HEK293 (cell line): ENCODE data around the gene HSD17B1.
"Not testable (repeated sequence)": the region's sequence is repeated elsewhere in the genome, so short reads cannot be mapped to it uniquely, and the experiment has no call there.

Source experiments
- CTCF ChIA-PET: fragments of 350-600 bp; formaldehyde crosslinking; extraction: SDS; loops from one replicate; lab custom pipeline; 2021; ENCODE audit warnings: antibody characterized with exemption; lab: Yijun Ruan, JAX
- POLR2A ChIA-PET: fragments of 300-600 bp; formaldehyde crosslinking; extraction: SDS; loops from one replicate; lab custom pipeline; 2020; ENCODE audit warnings: antibody characterized with exemption, inconsistent platforms; lab: Yijun Ruan, JAX
- H3K27ac ChIP-seq: fragments of 200-500 bp; sonication (Bioruptor generic); 2 replicates; pipeline ENCODE4 v1.5.1; 2014; ENCODE audit warnings: low read depth, low read length, control low read depth, inconsistent platforms; ENCODE audit errors: extremely low read depth
- H3K36me3 ChIP-seq, 2 experiments: fragments of 200-500 bp in 1 of 2; sonication (Bioruptor generic) in 1 of 2; 1 replicate in 1 of 2; 2 replicates in 1 of 2; pipeline ENCODE4 v1.5.1; 2014 to 2017; ENCODE audit warnings: inconsistent platforms in 2 of 2, low read length in 2 of 2; ENCODE audit not compliant: control insufficient read depth in 2 of 2, insufficient read depth in 1 of 2
- H3K4me1 ChIP-seq: fragments of 200-500 bp; sonication (Bioruptor generic); 2 replicates; pipeline ENCODE4 v1.5.1; 2014; ENCODE audit warnings: mild to moderate bottlenecking, low read length, inconsistent platforms; ENCODE audit not compliant: control insufficient read depth, insufficient read depth
- H3K4me3 ChIP-seq: 2 replicates; pipeline ENCODE4 v1.5.1; 2011; ENCODE audit warnings: low read depth, mild to moderate bottlenecking, control low read depth, low read length, moderate library complexity
- H3K9me3 ChIP-seq: fragments of 200-500 bp; sonication (Bioruptor generic); 2 replicates; pipeline ENCODE4 v1.5.1; 2014; ENCODE audit warnings: low read depth, low read length, inconsistent platforms; ENCODE audit not compliant: control insufficient read depth, insufficient read depth
- ELK4 ChIP-seq: IDR thresholded peaks from 2 replicates; pipeline ENCODE4 v1.6.1; 2011; ENCODE audit warnings: mild to moderate bottlenecking, low read depth, low read length, borderline replicate concordance
- GLI4 ChIP-seq: fragments of 450-650 bp; formaldehyde crosslinking; IDR thresholded peaks from 2 replicates; pipeline ENCODE4 v1.5.1; 2016; ENCODE audit warnings: missing biosample characterization, missing genetic modification characterization
- GLIS2 ChIP-seq: fragments of 450-650 bp; formaldehyde crosslinking; IDR thresholded peaks from 2 replicates; pipeline ENCODE4 v1.5.1; 2016; ENCODE audit warnings: missing biosample characterization, missing genetic modification characterization
- HIC1 ChIP-seq: fragments of 450-650 bp; formaldehyde crosslinking; IDR thresholded peaks from 2 replicates; pipeline ENCODE4 v1.5.1; 2016; ENCODE audit warnings: missing biosample characterization, missing genetic modification characterization
- IKZF3 ChIP-seq: fragments of 450-650 bp; IDR thresholded peaks from 2 replicates; pipeline ENCODE4 v1.5.0; 2018; ENCODE audit warnings: missing biosample characterization, mild to moderate bottlenecking, missing genetic modification characterization, moderate library complexity
- KLF10 ChIP-seq: fragments of 450-650 bp; IDR thresholded peaks from 2 replicates; pipeline ENCODE4 v1.5.1; 2018; ENCODE audit warnings: missing biosample characterization, mild to moderate bottlenecking, missing genetic modification characterization
- PRDM1 ChIP-seq: fragments of 450-650 bp; formaldehyde crosslinking; IDR thresholded peaks from 2 replicates; pipeline ENCODE4; 2016; ENCODE audit warnings: missing biosample characterization, missing genetic modification characterization
- ZFHX2 ChIP-seq: fragments of 450-650 bp; formaldehyde crosslinking; conservative IDR thresholded peaks from 2 replicates; pipeline ENCODE4 v1.5.1; 2016; ENCODE audit warnings: missing biosample characterization, missing genetic modification characterization
- ZFP69B ChIP-seq: fragments of 450-650 bp; formaldehyde crosslinking; IDR thresholded peaks from 2 replicates; pipeline ENCODE4 v1.5.1; 2016; ENCODE audit warnings: missing biosample characterization, missing genetic modification characterization
- ZNF148 ChIP-seq: fragments of 450-650 bp; formaldehyde crosslinking; IDR thresholded peaks from 2 replicates; pipeline ENCODE4 v1.5.0; 2017; ENCODE audit warnings: missing biosample characterization, missing genetic modification characterization, borderline replicate concordance
- ZNF274 ChIP-seq, 2 experiments: fragments of 200-500 bp in 1 of 2; fragments of 450-650 bp in 1 of 2; sonication (Bioruptor generic) in 1 of 2; formaldehyde crosslinking in 1 of 2; IDR thresholded peaks; 2 replicates each; pipeline versions ENCODE4 v1.5.1 to v1.6.1; 2014 to 2016; ENCODE audit warnings: borderline replicate concordance in 1 of 2, inconsistent platforms in 1 of 2, low read length in 1 of 2, missing biosample characterization in 1 of 2, missing genetic modification characterization in 1 of 2
- ZNF292 ChIP-seq: fragments of 450-650 bp; formaldehyde crosslinking; IDR thresholded peaks from 2 replicates; pipeline ENCODE4 v1.5.1; 2016; ENCODE audit warnings: low read depth, missing biosample characterization, missing genetic modification characterization, borderline replicate concordance
- ZNF324 ChIP-seq: fragments of 450-650 bp; formaldehyde crosslinking; IDR thresholded peaks from 2 replicates; pipeline ENCODE4 v1.5.1; 2016; ENCODE audit warnings: missing biosample characterization, missing genetic modification characterization
- ZNF341 ChIP-seq: fragments of 450-650 bp; formaldehyde crosslinking; IDR thresholded peaks from 2 replicates; pipeline ENCODE4; 2016; ENCODE audit warnings: low read depth, missing biosample characterization, missing genetic modification characterization
- ZNF521 ChIP-seq: fragments of 450-650 bp; formaldehyde crosslinking; IDR thresholded peaks from 2 replicates; pipeline ENCODE4 v1.5.1; 2017; ENCODE audit warnings: missing biosample characterization, mild to moderate bottlenecking, missing genetic modification characterization
- ZNF548 ChIP-seq: fragments of 450-650 bp; formaldehyde crosslinking; IDR thresholded peaks from 2 replicates; pipeline ENCODE4 v1.5.1; 2016; ENCODE audit warnings: missing biosample characterization, missing genetic modification characterization
- ZNF561 ChIP-seq: fragments of 450-650 bp; IDR thresholded peaks from 2 replicates; pipeline ENCODE4 v1.5.1; 2018; ENCODE audit warnings: missing biosample characterization, missing genetic modification characterization, borderline replicate concordance
- ZSCAN16 ChIP-seq: fragments of 450-650 bp; formaldehyde crosslinking; IDR thresholded peaks from 2 replicates; pipeline ENCODE4 v1.5.1; 2016; ENCODE audit warnings: missing biosample characterization, missing genetic modification characterization

HSD17B1 gene

GRCh38 chr17:42552736-42553135, at the start of gene HSD17B1:
Gene HSD17B1 (plus strand): TSS chr17:42552923. CDS start chr17:42552934, 11 bp downstream.
- CTCF ChIA-PET: interaction anchor here (1.1 kb wide), 1 partner anchor 434 kb away, joined by 3 read pairs; no protein-coding TSS in a partner anchor
- H3K27ac ChIP-seq: peak within 1 kb of the TSS; percentile 95; the same call in 1 of the 2 replicates
- 0 out of 2 replicates have a peak, but pooled peaks have one; percentile 12 for TF ChIP-seq ZFHX2 (tag by site-specific recombination)
- TF ChIP-seq, all 188 proteins: peak for 1; not testable (repeated sequence) for 187
- H3K4me3 ChIP-seq: peak within 1 kb of the TSS; percentile 68; the same call in 1 of the 2 replicates
- H3K9me3 ChIP-seq, POLR2A ChIA-PET, H3K36me3 ChIP-seq, H3K4me1 ChIP-seq: not testable (repeated sequence)

- Histone ChIP-seq H3K4me3 (no peak overlapping the region), H3K27ac (no peak overlapping the region), H3K4me1 (no peaks in the 10 kb centered on the region), H3K36me3 (peaks cover 44 to 84% of the 10 kb centered on the region in 2 experiments), H3K9me3 (no peaks in the 10 kb centered on the region)
- ChIA-PET POLR2A (no interaction called here), CTCF (interaction anchor here (0.6 to 1.2 kb wide), 4 partner anchors 10 to 141 kb away, joined by 3 to 5 read pairs (median 4); partner anchors contain the start of gene CAVIN1)
- TF ChIP-seq KLF10 (tag by site-specific recombination) (no peak), ELK4 (no peak), ZSCAN16 (tag by site-specific recombination) (no peak), PRDM1 (tag by site-specific recombination) (no peak), HIC1 (tag by site-specific recombination) (no peak), IKZF3 (no peak), ZNF324 (tag by site-specific recombination) (no peak), ZNF292 (tag by site-specific recombination) (no peak), ZNF148 (tag by site-specific recombination) (no peak), GLIS2 (tag by site-specific recombination) (no peak), ZNF521 (tag by site-specific recombination) (no peak), ZNF548 (tag by site-specific recombination) (no peak), ZNF561 (tag by site-specific recombination) (no peak), ZNF341 (no peak), ZFP69B (tag by site-specific recombination) (no peak), ZNF274 (IDR thresholded peaks at IDR 0.05; ENCODE audit: low read length) (no peak), ZNF274 (tag by site-specific recombination; IDR thresholded peaks at IDR 0.05; ENCODE audit: borderline replicate concordance) (no peak), GLI4 (no peak)
These were observed 49.8 kb upstream of the HSD17B1 start for GRCh38 chr17:42502926-42503325.
